Measurements from ENCODE around the gene NUDT4B.
"Not testable (repeated sequence)": the region's sequence is repeated elsewhere in the genome, so short reads cannot be mapped to it uniquely, and the experiment has no call there.

Gene NUDT4B

DNA sequence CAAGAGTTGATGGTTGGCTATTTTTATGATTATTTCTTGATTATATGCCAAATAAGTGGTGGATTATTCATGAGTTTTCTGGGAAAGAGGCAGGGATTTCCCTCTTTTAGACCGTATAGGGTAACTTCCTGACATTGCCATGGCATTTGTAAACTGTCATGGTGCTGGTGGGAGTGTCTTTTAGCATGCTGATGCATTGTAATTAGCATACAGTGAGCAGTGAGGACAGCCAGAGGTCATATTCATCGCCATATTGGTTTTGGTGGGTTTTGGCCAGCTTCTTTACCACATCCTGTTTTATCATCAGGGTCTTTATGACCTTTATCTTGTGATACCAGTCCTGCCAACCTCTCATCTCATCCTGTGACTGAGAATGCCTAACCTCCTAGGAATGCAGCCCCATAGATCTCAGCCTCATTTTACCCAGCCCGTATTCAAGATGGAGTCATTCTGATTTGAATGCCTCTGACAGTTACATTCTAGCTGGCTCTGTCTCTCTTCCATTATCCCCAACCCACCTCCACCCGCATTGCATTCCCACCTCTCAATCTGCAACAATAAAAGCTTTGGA lies 45.3 kb downstream of the NUDT4B start:
- H3K36me3 ChIP-seq (ENCODE audit: control insufficient read depth in 4 of 4, insufficient read depth in 4 of 4, low read length in 3 of 4); H3K27me3 ChIP-seq (replicated peaks in 2 of 5; ENCODE audit: control insufficient read depth in 4 of 5, insufficient read depth in 5 of 5, low read length in 4 of 5); H3K27ac ChIP-seq (ENCODE audit: insufficient read depth in 1 of 2, low read depth in 1 of 2, low read length in 2 of 2, poor library complexity in 1 of 2, severe bottlenecking in 2 of 2); H3K4me3 ChIP-seq (ENCODE audit: control insufficient read depth in 1 of 7, extremely low read depth in 1 of 7, insufficient read depth in 4 of 7, low read depth in 2 of 7, low read length in 6 of 7); CTCF ChIA-PET; POLR2A ChIA-PET; H3K9me3 ChIP-seq (ENCODE audit: control extremely low read depth in 1 of 5, control insufficient read depth in 4 of 5, insufficient read depth in 2 of 5, low read depth in 1 of 5, low read length in 4 of 5); DNase-seq; H3K4me1 ChIP-seq (ENCODE audit: control extremely low read depth in 1 of 4, control insufficient read depth in 4 of 4, insufficient read depth in 4 of 4, low read length in 3 of 4): not testable (repeated sequence)
- no CpG with 5 or more reads among the region's 4 CpGs for WGBS (ENCODE audit: insufficient coverage)
